ENCODE measurements around the gene DGCR8. TPM values are rescaled to one million over a fixed set of nuclear protein-coding genes. Genes with fewer than 3 reads are reported as not detected.

The DGCR8 gene
- total RNA-seq, 2 experiments from 2014 or later, result 52.3 to 55.2 TPM

- Mint-ChIP-seq H3K27me3 (ENCODE audit: low read depth) (no peaks in the 10 kb centered on the region), H3K27ac (no peak overlapping the region), H3K4me1 (ENCODE audit: low read depth) (peaks cover 3% of the 10 kb centered on the region), H3K4me3 (no peak overlapping the region), H3K36me3 (ENCODE audit: low read depth) (peaks cover 26% of the 10 kb centered on the region), H3K9me3 (ENCODE audit: insufficient read depth) (no peaks in the 10 kb centered on the region)
- ChIA-PET CTCF (no interaction called here), POLR2A (no interaction called here)
- ATAC-seq, result no peak
- DNase-seq, result no peak
Observed at GRCh38 chr22:20039683-20040325, 40.2 kb upstream of the DGCR8 start.

- CTCF ChIA-PET, result no interaction called here
- Mint-ChIP-seq H3K36me3 (ENCODE audit: low read depth) (peaks cover 30% of the 10 kb centered on the region), H3K27me3 (ENCODE audit: low read depth) (no peaks in the 10 kb centered on the region), H3K4me1 (ENCODE audit: low read depth) (peaks cover 3% of the 10 kb centered on the region), H3K27ac (no peak overlapping the region), H3K4me3 (no peak overlapping the region), H3K9me3 (ENCODE audit: insufficient read depth) (no peaks in the 10 kb centered on the region)
- POLR2A ChIA-PET, result no interaction called here
- ATAC-seq, result no peak
- DNase-seq, result no peak
Observed at GRCh38 chr22:20040327-20041200, 39.5 kb upstream of the DGCR8 start.

- peaks cover 4% of the 10 kb centered on the region for H3K9me3 Mint-ChIP-seq (ENCODE audit: insufficient read depth)
- no peak overlapping the region for H3K4me3 Mint-ChIP-seq
- CTCF ChIA-PET, result no interaction called here
- ATAC-seq, result no peak
- POLR2A ChIA-PET, result no interaction called here
- DNase-seq, result no peak
- H3K27ac Mint-ChIP-seq, result no peak overlapping the region
- H3K27me3 Mint-ChIP-seq (ENCODE audit: low read depth), result no peaks in the 10 kb centered on the region
- H3K4me1 Mint-ChIP-seq (ENCODE audit: low read depth), result peaks cover 3% of the 10 kb centered on the region
- H3K36me3 Mint-ChIP-seq (ENCODE audit: low read depth), result peaks cover 44% of the 10 kb centered on the region
Observed at GRCh38 chr22:20043057-20043996, 36.7 kb upstream of the DGCR8 start.

DNA sequence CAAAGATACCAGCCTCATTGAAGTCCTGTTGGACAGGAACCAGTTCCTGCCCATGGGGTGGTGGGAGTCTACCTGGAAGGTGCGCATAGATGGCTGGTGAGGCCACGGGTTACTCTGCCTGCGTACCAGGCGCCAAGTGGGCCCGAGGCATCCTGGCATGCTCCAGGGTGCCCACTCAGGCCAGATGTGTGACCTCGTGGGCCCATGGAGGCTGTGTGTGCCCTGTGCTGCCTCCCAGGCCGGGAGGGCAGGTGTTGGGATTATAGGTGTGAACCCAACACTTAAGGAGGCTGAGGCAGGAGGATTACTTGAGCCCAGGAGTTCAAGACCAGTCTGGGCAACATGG is 36.1 kb upstream of the DGCR8 start:
- ChIA-PET CTCF (no interaction called here), POLR2A (no interaction called here)
- no peak for DNase-seq
- no peak for ATAC-seq
- Mint-ChIP-seq H3K36me3 (ENCODE audit: low read depth) (peaks cover 51% of the 10 kb centered on the region), H3K27ac (no peak overlapping the region), H3K9me3 (ENCODE audit: insufficient read depth) (peaks cover 7% of the 10 kb centered on the region), H3K4me1 (ENCODE audit: low read depth) (peaks cover 3% of the 10 kb centered on the region), H3K27me3 (ENCODE audit: low read depth) (no peaks in the 10 kb centered on the region), H3K4me3 (no peak overlapping the region)

- peaks cover 3% of the 10 kb centered on the region for H3K4me1 Mint-ChIP-seq (ENCODE audit: low read depth)
- H3K27me3 Mint-ChIP-seq (ENCODE audit: low read depth), result no peaks in the 10 kb centered on the region
- ChIA-PET CTCF (no interaction called here), POLR2A (no interaction called here)
- no peak overlapping the region for H3K27ac Mint-ChIP-seq
- H3K4me3 Mint-ChIP-seq, result no peak overlapping the region
- H3K36me3 Mint-ChIP-seq (ENCODE audit: low read depth), result peaks cover 52% of the 10 kb centered on the region
- H3K9me3 Mint-ChIP-seq (ENCODE audit: insufficient read depth), result peaks cover 11% of the 10 kb centered on the region
- ATAC-seq (no peak), DNase-seq (no peak)
Observed at GRCh38 chr22:20044495-20045151, 35.4 kb upstream of the DGCR8 start.

- Mint-ChIP-seq H3K9me3 (ENCODE audit: insufficient read depth) (peaks cover 14% of the 10 kb centered on the region), H3K4me1 (ENCODE audit: low read depth) (peaks cover 3% of the 10 kb centered on the region), H3K4me3 (no peak overlapping the region), H3K36me3 (ENCODE audit: low read depth) (peaks cover 54% of the 10 kb centered on the region), H3K27ac (peak overlapping the region; percentile 2), H3K27me3 (ENCODE audit: low read depth) (no peaks in the 10 kb centered on the region)
- no peak for DNase-seq
- ChIA-PET CTCF (no interaction called here), POLR2A (no interaction called here)
- no peak for ATAC-seq
Observed at GRCh38 chr22:20046730-20047129, 33.3 kb upstream of the DGCR8 start.

DNA sequence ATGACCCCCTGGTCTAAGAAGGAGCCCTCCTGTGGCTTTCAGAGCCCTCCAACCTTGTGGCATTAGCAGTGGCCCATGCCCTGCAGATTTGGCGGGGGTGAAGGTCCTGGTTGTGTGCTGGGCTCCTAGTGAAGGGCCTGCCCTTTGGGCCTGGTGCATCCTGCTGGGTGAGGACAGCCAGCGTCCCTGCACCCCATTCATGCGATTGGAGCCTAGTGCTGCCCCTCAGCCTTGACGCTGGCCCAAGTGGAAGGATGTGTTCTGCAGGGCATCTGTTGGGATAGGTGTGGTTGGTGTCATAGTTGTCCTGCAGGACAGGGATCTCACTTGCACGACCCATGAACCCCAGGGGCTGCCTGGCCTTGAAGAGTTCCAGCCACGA is 28.1 kb upstream of the DGCR8 start:
- POLR2A ChIA-PET, result no interaction called here
- no peak for ATAC-seq
- no peak overlapping the region for H3K27ac Mint-ChIP-seq

DNA sequence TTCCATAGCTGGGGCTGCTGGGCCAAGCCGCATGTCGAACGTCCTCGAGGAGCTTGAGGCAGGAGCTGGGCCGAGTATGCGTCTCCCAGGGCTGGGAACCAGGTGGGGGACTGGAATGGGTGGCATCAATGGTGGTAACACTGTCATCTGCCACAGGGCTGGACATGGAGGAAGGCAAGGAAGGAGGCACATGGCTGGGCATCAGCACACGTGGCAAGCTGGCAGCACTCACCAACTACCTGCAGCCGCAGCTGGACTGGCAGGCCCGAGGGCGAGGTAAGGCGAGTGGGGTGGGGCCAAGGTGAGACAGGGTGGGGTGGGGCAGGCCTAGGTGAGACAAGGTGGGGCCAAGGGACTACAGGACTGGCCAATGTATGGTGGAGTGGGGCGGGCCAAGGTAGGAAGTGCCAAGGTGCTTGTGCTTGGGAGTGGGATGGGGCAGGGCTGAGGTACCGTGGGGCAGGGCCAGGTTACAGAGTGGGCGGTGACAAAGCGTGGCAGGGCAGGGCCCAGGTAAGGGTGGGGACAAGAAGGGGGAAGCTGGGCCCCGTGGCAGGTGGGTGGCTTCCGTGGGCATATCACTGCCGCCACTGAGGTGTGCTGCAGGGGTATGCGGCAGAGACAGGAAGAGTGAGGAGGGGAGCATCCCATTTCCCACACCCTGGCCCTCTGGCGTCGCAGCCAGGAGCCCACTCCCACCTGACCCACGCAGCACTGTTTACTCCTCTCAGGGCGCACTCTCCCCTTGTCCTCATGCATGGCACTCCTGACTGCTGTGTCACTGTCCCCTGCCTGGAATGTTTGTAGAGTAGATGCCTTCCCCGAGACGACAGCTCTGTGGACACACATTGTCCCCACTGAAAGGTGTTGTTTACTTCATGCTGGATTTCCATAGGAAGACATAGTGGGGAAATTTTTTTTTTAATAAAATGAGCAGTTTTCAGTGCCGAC is 27.5 kb upstream of the DGCR8 start:
- no peaks in the 10 kb centered on the region for H3K27me3 Mint-ChIP-seq (ENCODE audit: low read depth)
- POLR2A ChIA-PET, result no interaction called here
- H3K36me3 Mint-ChIP-seq (ENCODE audit: low read depth), result peaks cover 31% of the 10 kb centered on the region
- CTCF ChIA-PET, result no interaction called here
- DNase-seq (no peak), ATAC-seq (no peak)
- H3K27ac Mint-ChIP-seq, result no peak overlapping the region
- H3K9me3 Mint-ChIP-seq (ENCODE audit: insufficient read depth), result peaks cover 14% of the 10 kb centered on the region
- H3K4me3 Mint-ChIP-seq, result no peak overlapping the region
- no peaks in the 10 kb centered on the region for H3K4me1 Mint-ChIP-seq (ENCODE audit: low read depth)

More for the DNA sequence above, 28.1 kb upstream of the DGCR8 start:
- Mint-ChIP-seq H3K4me3 (no peak overlapping the region), H3K9me3 (ENCODE audit: insufficient read depth) (peaks cover 14% of the 10 kb centered on the region), H3K4me1 (ENCODE audit: low read depth) (no peaks in the 10 kb centered on the region), H3K27me3 (ENCODE audit: low read depth) (no peaks in the 10 kb centered on the region), H3K36me3 (ENCODE audit: low read depth) (peaks cover 36% of the 10 kb centered on the region)
- DNase-seq, result no peak
- CTCF ChIA-PET, result no interaction called here

DNA sequence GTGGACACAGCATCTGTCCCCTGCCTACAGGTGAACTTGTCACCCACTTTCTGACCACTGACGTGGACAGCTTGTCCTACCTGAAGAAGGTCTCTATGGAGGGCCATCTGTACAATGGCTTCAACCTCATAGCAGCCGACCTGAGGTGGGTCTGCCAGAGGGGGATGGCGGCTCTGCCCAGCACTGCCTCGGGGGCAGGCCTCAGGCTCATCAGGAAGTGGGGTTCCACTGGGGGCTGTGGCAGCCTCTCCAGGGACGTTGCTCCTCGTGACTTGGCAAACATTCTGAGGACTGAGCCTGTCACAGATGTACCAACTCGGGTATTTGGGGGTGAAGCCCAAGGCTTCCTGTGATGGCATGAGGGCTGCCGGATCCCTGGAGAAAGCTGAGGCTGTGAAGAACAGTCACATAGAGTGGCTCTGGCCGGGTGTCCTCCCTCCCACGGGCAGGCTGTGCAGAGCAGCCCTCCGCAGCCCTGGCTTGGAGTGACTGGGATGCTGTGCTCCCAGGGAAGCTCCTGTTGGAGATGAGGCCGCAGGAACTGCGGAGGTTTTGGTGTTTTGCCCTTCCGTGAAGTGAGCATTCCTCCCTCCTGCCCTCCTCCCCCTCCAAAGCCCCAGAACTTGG is 26.5 kb upstream of the DGCR8 start:
- DNase-seq, result no peak
- CTCF ChIA-PET, result no interaction called here
- no peak overlapping the region for H3K27ac Mint-ChIP-seq
- H3K27me3 Mint-ChIP-seq (ENCODE audit: low read depth), result no peaks in the 10 kb centered on the region
- H3K36me3 Mint-ChIP-seq (ENCODE audit: low read depth), result peaks cover 24% of the 10 kb centered on the region
- no peak for ATAC-seq
- H3K4me3 Mint-ChIP-seq, result no peak overlapping the region
- POLR2A ChIA-PET, result no interaction called here
- H3K9me3 Mint-ChIP-seq (ENCODE audit: insufficient read depth), result peaks cover 8% of the 10 kb centered on the region
- no peaks in the 10 kb centered on the region for H3K4me1 Mint-ChIP-seq (ENCODE audit: low read depth)

DNA sequence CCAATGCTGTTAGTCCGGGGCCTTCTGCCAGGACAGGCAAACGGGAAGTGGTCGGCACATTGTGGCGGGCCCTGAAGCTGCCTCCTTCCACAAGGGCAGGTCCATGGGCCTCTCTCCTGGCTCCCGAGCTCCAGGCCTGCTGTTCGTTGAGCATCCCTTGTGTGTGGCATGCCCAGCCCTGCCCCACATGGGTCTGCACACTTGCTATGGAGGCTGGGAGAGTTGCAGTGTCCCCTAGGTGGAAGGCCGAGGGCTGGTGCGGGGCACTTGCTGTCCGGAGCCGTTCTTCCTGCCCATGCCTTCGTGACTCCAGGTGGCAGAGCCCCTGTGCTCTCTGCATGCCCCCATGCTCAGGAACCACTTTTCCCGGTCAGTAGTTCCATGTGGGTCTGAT is 26.0 kb upstream of the DGCR8 start:
- Mint-ChIP-seq H3K4me1 (ENCODE audit: low read depth) (peaks cover 4% of the 10 kb centered on the region), H3K36me3 (ENCODE audit: low read depth) (peaks cover 21% of the 10 kb centered on the region), H3K27me3 (ENCODE audit: low read depth) (no peaks in the 10 kb centered on the region), H3K4me3 (no peak overlapping the region), H3K27ac (no peak overlapping the region), H3K9me3 (ENCODE audit: insufficient read depth) (peaks cover 6% of the 10 kb centered on the region)
- DNase-seq, result no peak
- ATAC-seq, result no peak
- POLR2A ChIA-PET, result no interaction called here
- CTCF ChIA-PET, result no interaction called here

- H3K27me3 Mint-ChIP-seq (ENCODE audit: low read depth), result no peaks in the 10 kb centered on the region
- no peak overlapping the region for H3K27ac Mint-ChIP-seq
Observed at GRCh38 chr22:20054485-20054884, 25.6 kb upstream of the DGCR8 start.

More at GRCh38 chr22:20054485-20054884, 25.6 kb upstream of the DGCR8 start:
- no peak overlapping the region for H3K4me3 Mint-ChIP-seq
- H3K36me3 Mint-ChIP-seq (ENCODE audit: low read depth), result peaks cover 20% of the 10 kb centered on the region
- DNase-seq (no peak), ATAC-seq (no peak)
- H3K4me1 Mint-ChIP-seq (ENCODE audit: low read depth), result peaks cover 8% of the 10 kb centered on the region
- ChIA-PET POLR2A (no interaction called here), CTCF (no interaction called here)
- peaks cover 4% of the 10 kb centered on the region for H3K9me3 Mint-ChIP-seq (ENCODE audit: insufficient read depth)
